Osteoblast (primary cell): ENCODE data around the gene SCN9A. TPM values are rescaled to one million over a fixed set of nuclear protein-coding genes. Genes with fewer than 3 reads are reported as not detected.

Experiments
- DNase-seq: peaks from one replicate; pipeline ENCODE4 v3.0.0; 2011; ENCODE audit warnings: low spot score, mixed read lengths; ENCODE audit not compliant: insufficient read length; ENCODE audit errors: missing footprints
- H2AFZ ChIP-seq: 2 replicates; pipeline ENCODE4 v1.6.0; 2011; ENCODE audit warnings: mild to moderate bottlenecking, low read length
- H3K27ac ChIP-seq: 2 replicates; pipeline ENCODE4 v1.5.1; 2011; ENCODE audit warnings: mild to moderate bottlenecking, low read depth, low read length, moderate library complexity
- H3K27me3 ChIP-seq: 2 replicates; pipeline ENCODE4 v1.6.0; 2012; ENCODE audit warnings: mild to moderate bottlenecking, control low read depth, inconsistent platforms, low read length, moderate library complexity; ENCODE audit not compliant: insufficient read depth
- H3K36me3 ChIP-seq: 2 replicates; pipeline ENCODE4 v1.5.1; 2011; ENCODE audit warnings: mild to moderate bottlenecking, low read length, control low read depth, moderate library complexity; ENCODE audit not compliant: insufficient read depth
- H3K4me1 ChIP-seq: 2 replicates; pipeline ENCODE4 v1.5.1; 2011; ENCODE audit warnings: mild to moderate bottlenecking, low read length, control low read depth, moderate library complexity; ENCODE audit not compliant: insufficient read depth
- H3K4me2 ChIP-seq: 2 replicates; pipeline ENCODE4 v1.6.0; 2011; ENCODE audit warnings: mild to moderate bottlenecking, low read length; ENCODE audit not compliant: insufficient read depth
- H3K4me3 ChIP-seq: fragments of 200-600 bp; sonication (generic); 3 replicates; pipeline ENCODE4 v1.5.1; 2012; ENCODE audit warnings: mild to moderate bottlenecking, low read length, inconsistent platforms; ENCODE audit not compliant: insufficient read depth
- H3K79me2 ChIP-seq: 2 replicates; pipeline ENCODE4 v1.6.0; 2012; ENCODE audit warnings: mild to moderate bottlenecking, low read length, control low read depth, inconsistent platforms; ENCODE audit not compliant: insufficient read depth
- H3K9me3 ChIP-seq: 2 replicates; pipeline ENCODE4 v1.5.1; 2011; ENCODE audit warnings: low read depth, low read length, control low read depth
- H4K20me1 ChIP-seq: 2 replicates; pipeline ENCODE4 v1.6.0; 2012; ENCODE audit warnings: mild to moderate bottlenecking, low read length, control low read depth; ENCODE audit not compliant: insufficient read depth
- CTCF ChIP-seq: IDR thresholded peaks from 2 replicates; pipeline ENCODE4 v1.5.1; 2011; ENCODE audit warnings: mild to moderate bottlenecking, low read depth, low read length, moderate library complexity; ENCODE audit errors: extremely low read depth
- total RNA-seq: library from RNA; depleted of rRNA; stranded (reverse); fragments of >200 nt; gene quantifications from 2 replicates; pipeline ENCODE4 v1.2.3, GENCODE V29; 2012

The SCN9A gene
- total RNA-seq, 1 donor, result 1.8 TPM

- H3K9me3 ChIP-seq, result no peaks in the 10 kb centered on the region
- H4K20me1 ChIP-seq, result no peaks in the 10 kb centered on the region
- peaks cover 8% of the 10 kb centered on the region for H3K4me1 ChIP-seq
- DNase-seq, result peak; percentile 6
- no peaks in the 10 kb centered on the region for H3K36me3 ChIP-seq
- TF ChIP-seq CTCF, result no peak
- no peaks in the 10 kb centered on the region for H3K79me2 ChIP-seq
- no peaks in the 10 kb centered on the region for H3K27me3 ChIP-seq
- no peak overlapping the region for H2AFZ ChIP-seq
- H3K27ac ChIP-seq, result peak overlapping the region; percentile 15
- no peak overlapping the region for H3K4me3 ChIP-seq
- no peak overlapping the region for H3K4me2 ChIP-seq
These were observed 31.2 kb downstream of the SCN9A start for GRCh38 chr2:166344286-166345113.

DNA sequence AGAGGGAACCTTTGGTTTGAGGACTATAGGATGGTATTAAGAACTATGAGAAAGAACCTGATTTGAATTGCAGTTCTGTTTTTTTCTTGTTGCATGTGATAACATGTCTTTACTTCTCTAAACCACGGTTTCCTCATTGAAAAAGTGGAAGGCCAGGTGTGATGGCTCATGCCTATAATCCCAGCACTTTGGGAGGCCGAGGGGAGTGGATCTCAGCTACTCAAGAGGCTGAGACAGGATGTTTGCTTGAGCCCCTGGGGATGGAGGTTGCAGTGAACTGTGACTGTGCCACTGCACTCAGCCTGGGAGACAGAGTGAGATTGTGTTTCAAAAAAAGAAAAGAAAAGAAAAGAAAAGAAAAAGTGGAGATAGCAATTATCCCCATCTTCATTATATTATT, 32.3 kb downstream of the SCN9A start:
- no peak overlapping the region for H3K27ac ChIP-seq
- no peaks in the 10 kb centered on the region for H3K79me2 ChIP-seq
- H3K4me1 ChIP-seq, result peaks cover 8% of the 10 kb centered on the region
- no peaks in the 10 kb centered on the region for H3K9me3 ChIP-seq
- H2AFZ ChIP-seq, result peak overlapping the region; percentile 34
- no peak for DNase-seq
- no peaks in the 10 kb centered on the region for H3K36me3 ChIP-seq
- no peak for TF ChIP-seq CTCF
- H3K4me3 ChIP-seq, result no peak overlapping the region
- H3K27me3 ChIP-seq, result no peaks in the 10 kb centered on the region
- H4K20me1 ChIP-seq, result no peaks in the 10 kb centered on the region
- no peak overlapping the region for H3K4me2 ChIP-seq

DNA sequence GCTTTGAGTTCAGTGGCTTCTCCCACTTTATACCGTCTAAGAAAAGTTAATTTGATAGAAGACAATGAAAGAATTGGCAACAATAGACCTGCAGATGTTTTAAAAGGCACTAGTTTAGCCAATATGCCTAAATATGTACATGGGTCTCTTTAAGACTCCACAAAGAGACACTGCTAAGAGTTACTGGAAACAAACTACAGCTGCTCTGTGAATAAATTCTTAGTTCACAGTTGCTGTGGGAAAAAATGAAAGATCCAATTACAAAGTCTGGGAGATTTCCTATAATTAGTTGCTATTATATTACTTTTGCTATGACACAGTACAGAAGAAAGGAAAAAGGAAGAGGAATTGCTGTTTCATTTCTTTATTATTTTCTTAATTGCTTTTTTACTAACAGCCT, 34.3 kb downstream of the SCN9A start:
- TF ChIP-seq CTCF, result no peak
- Histone ChIP-seq H3K4me3 (no peak overlapping the region), H3K79me2 (no peaks in the 10 kb centered on the region), H3K36me3 (no peaks in the 10 kb centered on the region), H3K27me3 (no peaks in the 10 kb centered on the region), H3K27ac (no peak overlapping the region), H3K9me3 (no peaks in the 10 kb centered on the region), H2AFZ (peak overlapping the region; percentile 14), H3K4me2 (no peak overlapping the region), H3K4me1 (peaks cover 8% of the 10 kb centered on the region), H4K20me1 (no peaks in the 10 kb centered on the region)
- DNase-seq, result no peak

GRCh38 chr2:166338831-166339339, 36.9 kb downstream of the SCN9A start:
- no peaks in the 10 kb centered on the region for H3K36me3 ChIP-seq
- no peak for DNase-seq

More at GRCh38 chr2:166338831-166339339, 36.9 kb downstream of the SCN9A start:
- H4K20me1 ChIP-seq, result no peaks in the 10 kb centered on the region
- H3K4me1 ChIP-seq, result no peaks in the 10 kb centered on the region
- H3K4me2 ChIP-seq, result no peak overlapping the region
- no peak overlapping the region for H3K27ac ChIP-seq
- no peak overlapping the region for H2AFZ ChIP-seq
- no peaks in the 10 kb centered on the region for H3K79me2 ChIP-seq
- H3K4me3 ChIP-seq, result no peak overlapping the region
- TF ChIP-seq CTCF, result no peak
- H3K27me3 ChIP-seq, result no peaks in the 10 kb centered on the region
- H3K9me3 ChIP-seq, result no peaks in the 10 kb centered on the region
